Jurkat, Clone E6-1 (cell line): Measurements from ENCODE around the gene ATG9B.

Experiments used
- DNase-seq: peaks from one replicate; pipeline ENCODE4 v3.0.0-alpha.2; 2011; ENCODE audit warnings: low read depth, low spot score
- H3K4me3 ChIP-seq: 2 replicates; pipeline ENCODE4 v1.5.1; 2011; ENCODE audit warnings: mild to moderate bottlenecking, low read length, control low read depth, moderate library complexity

The ATG9B gene

GRCh38 chr7:150992051-150992640 is 32.1 kb downstream of the ATG9B start:
- no peak for DNase-seq
- H3K4me3 ChIP-seq: no peak overlapping the region

DNA sequence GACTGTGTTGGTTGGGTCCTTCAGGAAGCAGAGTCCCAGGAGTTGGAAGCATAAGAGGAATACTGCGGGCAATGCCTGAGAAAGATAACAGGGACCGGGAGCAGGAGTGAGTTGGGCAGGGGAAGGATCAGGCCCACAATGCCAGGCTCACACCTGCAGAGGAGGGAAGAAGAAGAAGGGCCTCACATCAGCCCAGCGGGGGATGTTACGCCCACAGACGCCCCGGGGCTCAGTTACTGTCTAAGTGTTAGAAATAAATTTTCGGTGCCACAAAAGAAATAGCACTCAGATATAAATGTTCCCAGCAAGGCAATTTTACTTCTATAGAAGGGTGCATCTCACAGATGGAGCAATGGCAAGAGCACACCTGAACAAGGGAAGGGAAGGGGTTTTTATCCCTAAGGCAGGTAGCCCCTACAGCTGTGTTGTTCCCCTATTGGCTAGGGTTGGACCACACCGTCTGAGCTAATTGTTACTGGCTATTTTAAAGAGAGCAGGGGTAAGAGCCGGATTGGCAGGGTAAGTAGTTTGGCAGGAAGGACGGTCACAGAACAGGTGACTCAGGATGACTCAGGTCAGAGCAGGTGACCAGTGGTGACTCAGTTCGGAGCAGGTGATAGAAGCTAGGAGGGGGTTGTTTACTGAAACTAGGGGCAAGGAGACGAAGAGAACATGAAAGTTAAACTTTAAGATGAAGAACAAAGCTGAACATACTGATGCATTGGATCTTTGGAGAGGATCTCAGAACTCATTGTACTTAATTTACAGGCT is 33.7 kb downstream of the ATG9B start, which contains the start of gene NOS3:
TSS of gene NOS3 (plus strand) at position 602 of the 771 bp plus-strand sequence. CDS start 2,787 bp downstream, outside the sequence.
- H3K4me3 ChIP-seq: no peak within 1 kb of the TSS
- DNase-seq: no peak

DNA sequence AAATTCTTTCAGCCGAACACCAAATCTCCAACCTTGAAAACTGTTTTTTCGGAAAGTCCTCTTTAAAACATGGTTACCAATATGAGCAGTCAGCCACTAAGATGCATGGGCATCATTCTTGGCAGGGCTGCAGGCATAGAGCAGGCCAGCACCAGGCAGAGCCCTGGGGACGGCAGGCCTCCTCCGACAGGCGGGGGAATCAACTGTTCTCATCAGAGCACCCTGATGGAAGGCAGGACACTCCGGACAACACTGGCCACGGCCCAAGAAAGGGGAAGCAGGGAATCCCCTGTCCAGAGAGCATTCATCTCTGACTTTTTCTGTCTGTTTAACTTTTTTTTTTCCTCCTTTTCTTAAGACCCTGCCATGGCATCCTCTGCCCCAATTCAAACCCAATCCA is 34.8 kb downstream of the ATG9B start:
- DNase-seq: no peak
- H3K4me3 ChIP-seq: no peak overlapping the region

DNA sequence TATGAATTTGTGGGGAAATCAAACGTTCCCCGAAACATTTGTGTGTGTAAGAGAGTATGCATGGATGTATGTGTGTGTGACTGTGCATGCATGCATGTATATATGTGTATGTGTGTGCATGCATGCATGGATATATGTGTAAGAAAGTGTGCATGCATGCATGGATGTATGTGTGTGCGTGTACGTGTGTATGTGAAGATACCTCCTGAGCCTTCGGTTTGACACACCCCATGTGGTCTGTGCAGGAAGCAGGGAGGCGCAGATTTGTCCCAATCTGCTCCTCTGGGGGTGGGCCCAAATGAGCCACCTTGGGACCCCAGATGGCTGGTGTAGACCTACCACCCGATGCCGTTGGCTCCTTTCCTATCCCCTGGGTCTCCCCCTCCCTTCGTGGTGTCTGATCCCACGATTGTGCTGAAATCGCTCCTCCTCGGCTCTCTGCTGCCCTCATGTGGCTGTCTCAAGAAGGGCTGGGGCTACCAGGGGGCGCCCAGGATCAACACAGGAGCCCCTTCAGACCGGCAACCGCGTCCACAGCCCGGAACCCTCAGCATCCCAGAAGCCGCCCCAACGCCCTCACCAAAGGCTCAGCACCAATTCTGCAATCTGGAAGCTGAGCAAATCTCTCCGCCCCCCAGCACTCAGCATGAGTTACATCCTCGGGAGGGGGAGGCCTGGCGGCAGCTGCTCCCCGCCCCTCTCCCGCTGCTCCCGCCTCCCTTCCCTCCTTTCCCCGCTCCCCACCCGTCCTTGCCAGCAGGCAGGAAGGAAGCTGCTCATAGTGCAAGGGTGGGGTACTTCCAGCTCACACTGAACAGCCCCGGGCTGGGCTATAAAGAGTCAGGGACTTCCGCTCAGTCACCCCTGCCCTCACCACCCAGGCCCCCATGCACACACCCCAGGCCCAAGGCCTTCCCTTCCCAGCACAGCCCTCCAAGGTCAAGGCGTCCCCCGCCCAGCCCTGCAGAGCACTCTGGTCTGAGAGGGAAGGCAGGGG is 35.8 kb downstream of the ATG9B start:
- DNase-seq: peak; percentile 58
- peak overlapping the region; percentile 27 for H3K4me3 ChIP-seq

DNA sequence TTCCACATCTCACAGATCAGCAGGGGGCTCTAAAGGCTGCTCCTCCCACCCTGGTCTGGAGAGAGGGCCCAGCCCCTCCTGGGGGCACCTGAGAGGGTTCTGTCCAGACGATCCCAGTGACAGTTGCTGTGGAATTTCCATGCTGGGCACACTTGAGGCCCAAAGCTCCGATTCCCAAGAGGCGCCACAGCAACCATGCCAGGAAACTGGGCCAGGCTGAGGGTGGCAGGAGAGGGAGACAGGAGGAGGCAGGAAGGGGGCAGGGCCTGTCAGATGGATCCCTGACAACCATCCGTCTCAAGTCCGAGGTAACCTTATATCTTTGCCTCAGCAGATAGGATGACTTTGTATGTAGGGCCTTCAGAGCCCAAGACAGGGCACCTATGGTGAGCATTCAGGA is 37.7 kb downstream of the ATG9B start:
- no peak overlapping the region for H3K4me3 ChIP-seq

GRCh38 chr7:150986099-150986512 is 38.2 kb downstream of the ATG9B start:
- H3K4me3 ChIP-seq: no peak overlapping the region
- DNase-seq: no peak

More for the DNA sequence above, 37.7 kb downstream of the ATG9B start:
- DNase-seq: no peak

DNA sequence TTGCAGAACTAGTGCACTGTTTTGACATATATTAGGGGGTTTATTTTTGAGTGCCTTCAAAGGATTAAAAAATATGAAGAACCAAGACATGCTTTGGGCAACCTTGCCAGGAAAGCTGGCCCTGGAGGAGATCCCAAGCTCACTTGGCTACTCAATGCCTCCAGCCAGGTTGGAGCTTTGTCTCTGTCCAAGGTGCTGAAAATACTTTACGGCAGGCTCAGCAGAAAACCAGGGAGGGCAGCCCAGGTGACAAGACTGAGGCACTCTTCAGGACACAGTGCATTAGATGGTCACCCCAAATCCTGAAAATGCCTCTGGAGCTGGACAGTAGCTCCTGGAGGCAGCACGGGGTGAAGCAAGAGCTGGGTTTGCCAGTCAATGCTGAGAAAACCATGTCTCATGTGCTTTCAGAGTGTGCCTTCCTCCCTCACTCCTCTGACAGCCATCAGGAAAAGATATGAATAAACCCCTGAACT is 40.4 kb downstream of the ATG9B start:
- H3K4me3 ChIP-seq: no peak overlapping the region
- no peak for DNase-seq

GRCh38 chr7:150982351-150982750 is 41.9 kb downstream of the ATG9B start:
- no peak for DNase-seq

DNA sequence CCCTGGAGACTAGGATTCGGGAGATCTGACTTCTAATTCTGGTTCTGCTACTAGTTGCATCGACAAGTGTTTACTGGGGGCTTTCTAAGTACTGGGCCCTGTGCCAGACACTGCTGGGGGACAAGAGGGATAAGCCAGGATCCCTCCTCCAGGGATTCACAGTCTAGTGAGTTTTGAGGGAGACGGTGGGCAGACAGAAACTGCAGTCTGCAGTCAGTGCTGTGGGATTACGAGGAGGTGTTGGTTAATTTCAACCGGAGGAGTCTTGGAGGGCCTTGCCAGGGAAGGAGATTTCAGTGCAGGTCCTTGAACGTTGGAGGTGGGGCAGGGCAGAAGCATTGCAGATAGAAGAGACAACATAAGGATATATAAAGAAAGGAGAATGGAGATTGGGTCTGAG is 42.6 kb downstream of the ATG9B start:
- no peak for DNase-seq
- no peak overlapping the region for H3K4me3 ChIP-seq

More at GRCh38 chr7:150982351-150982750, 41.9 kb downstream of the ATG9B start:
- no peak overlapping the region for H3K4me3 ChIP-seq

DNA sequence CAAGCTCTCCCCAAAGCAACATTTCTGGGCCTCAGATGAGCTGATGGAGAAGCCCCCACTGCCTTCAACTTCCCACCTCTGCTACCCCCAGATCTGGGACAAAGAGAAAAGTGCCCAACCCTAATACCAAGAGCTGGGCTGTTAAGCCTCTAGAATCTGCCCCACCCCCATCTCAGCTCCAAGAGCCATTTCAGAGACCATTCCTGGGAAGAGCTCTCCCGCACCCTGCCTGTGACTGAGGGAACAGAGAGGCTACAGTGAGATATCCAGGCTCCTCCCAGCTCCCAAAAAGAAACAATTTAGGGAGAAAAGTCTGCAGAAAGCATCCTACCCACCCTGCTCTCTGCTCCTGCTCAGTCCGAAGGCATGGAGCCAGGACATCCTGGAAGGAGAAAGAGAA is 43.6 kb downstream of the ATG9B start:
- no peak for DNase-seq
- H3K4me3 ChIP-seq: no peak overlapping the region

DNA sequence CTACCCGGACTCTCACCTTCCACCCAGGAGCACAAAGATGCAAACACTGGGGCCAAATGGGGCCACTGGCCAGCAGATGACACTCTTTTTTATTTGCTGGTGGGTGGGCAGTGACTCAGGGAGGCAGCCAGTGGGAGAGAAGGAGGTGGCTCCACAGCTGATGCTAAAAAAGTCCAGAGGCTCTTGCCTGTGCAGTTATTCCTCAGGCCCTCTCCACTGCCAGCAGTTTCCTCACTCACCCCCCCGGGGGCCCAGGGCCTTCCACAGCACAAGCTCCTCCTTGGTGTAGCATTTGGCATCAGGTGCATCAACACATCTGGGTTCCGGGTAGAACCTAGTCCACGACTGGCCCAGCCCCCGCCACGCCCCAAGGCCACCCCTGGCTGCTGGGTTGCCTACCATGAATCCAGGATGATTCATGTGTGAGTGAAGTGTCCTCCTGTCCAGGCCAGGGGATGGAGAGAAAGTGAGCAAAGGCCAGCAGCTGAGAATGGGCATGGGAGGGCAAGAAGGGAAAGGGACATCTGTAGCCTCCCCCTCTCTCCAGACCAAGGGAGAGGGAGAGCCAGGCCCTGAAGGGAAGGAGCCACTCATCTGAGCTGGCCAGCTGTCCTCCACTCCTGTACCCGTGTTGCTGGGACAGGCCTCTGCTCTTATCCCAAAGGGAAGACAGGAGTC is 44.4 kb downstream of the ATG9B start:
- H3K4me3 ChIP-seq: no peak overlapping the region
- no peak for DNase-seq

- H3K4me3 ChIP-seq: peak within 1 kb of the TSS; percentile 56
- peak; percentile 63 for DNase-seq
These were observed 46.0 kb downstream of the ATG9B start, which contains the start of gene KCNH2 for GRCh38 chr7:150978126-150978789. KCNH2 (minus strand) TSS chr7:150978321; CDS start chr7:150977913, 408 bp downstream.

DNA sequence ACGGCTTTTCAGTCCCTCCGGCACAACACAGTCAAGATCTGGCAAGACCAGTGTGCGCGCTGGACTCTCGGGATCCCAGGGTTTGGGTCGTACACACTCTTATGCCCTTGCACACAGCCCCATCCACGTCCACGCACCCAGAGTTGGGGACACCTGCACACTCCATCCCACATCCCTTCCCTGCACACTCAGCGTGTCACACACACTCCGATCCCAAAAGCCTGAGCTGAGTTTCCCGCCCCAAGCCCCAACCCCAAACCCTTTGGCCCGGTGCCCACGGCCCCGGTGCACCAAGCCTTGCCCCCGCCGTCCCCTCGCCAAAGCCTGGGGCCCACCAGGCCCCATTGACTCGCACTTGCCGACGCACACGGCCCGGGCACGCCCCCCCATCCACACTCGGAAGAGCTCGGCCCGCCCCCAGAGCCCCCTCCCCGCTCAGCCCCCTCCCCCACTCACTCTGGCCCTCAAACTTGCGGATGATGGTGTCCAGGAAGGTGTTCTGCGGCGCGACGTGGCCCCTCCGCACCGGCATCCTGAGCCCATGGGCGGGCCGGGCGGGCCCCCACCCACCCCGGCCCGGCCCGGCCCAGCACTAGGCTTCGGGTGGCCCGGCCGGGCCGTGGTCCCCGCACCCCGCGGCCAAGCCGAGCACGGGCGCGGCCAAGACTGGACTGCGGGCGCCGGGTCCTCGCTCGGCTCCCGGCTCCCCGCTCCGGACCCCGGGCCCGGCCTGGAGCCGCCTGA is 46.7 kb downstream of the ATG9B start:
- DNase-seq: no peak
- peak overlapping the region; percentile 46 for H3K4me3 ChIP-seq

GRCh38 chr7:150976529-150977381 is 47.5 kb downstream of the ATG9B start:
- no peak for DNase-seq
- H3K4me3 ChIP-seq: peak overlapping the region; percentile 46

DNA sequence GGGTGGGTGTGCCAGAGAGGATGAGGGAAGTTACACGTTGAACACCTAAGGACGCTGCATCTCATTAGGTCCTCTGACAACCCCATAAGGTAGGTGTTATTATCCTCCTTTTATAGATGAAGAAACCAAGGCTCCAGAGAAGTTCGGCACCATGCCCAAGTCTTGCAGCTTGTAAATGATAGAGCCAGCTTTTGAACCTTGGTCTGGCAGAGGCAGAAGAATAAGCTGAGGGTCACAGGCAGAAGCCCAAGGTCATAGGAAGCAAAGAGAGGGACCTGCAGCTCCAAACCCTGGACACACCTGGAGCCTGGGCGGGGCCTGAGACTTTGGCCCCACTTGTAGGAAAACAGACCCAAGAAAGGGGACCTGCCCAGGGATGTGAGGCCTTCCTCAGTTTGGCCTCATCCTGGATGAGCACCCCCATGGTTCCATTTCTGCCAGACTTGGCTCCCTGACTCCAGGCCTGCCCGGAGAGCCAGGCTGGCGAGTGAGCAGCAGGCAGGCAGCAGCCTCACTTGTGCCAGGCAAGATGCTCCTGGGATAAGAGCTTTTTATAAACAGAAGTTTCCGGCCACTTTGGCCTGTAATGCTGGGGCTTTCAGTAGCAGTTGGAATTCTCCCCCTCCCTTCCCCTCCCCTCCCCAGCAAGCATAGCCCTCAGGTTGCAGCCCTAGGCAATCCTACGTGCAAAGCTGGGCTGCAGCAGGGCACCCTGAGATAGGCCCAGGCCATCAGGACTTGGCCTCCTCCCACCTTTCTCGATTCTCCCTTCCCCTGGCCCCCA is 48.6 kb downstream of the ATG9B start:
- DNase-seq: no peak
- H3K4me3 ChIP-seq: peak overlapping the region; percentile 68
